ENCODE measurements around the gene GPR157. TPM values are rescaled to one million over a fixed set of nuclear protein-coding genes. Genes with fewer than 3 reads are reported as not detected.

GPR157 gene
- total RNA-seq, 2 donors from 2014 or later, result 5.9 to 7.5 TPM

- no peak overlapping the region for H3K27ac Mint-ChIP-seq
- peaks cover 8% of the 10 kb centered on the region for H3K4me1 Mint-ChIP-seq (ENCODE audit: low read depth)
- DNase-seq (no peak), ATAC-seq (replicated peaks in 1 of 2) (no peak)
- no peaks in the 10 kb centered on the region for H3K36me3 Mint-ChIP-seq (ENCODE audit: insufficient read depth in 2 of 2)
- H3K27me3 Mint-ChIP-seq (ENCODE audit: low read depth), result peaks cover 17% of the 10 kb centered on the region
- H3K4me3 Mint-ChIP-seq, result no peak overlapping the region
- no peaks in the 10 kb centered on the region for H3K9me3 Mint-ChIP-seq
These were observed 43.5 kb downstream of the GPR157 start for GRCh38 chr1:9085306-9085940.

GRCh38 chr1:9084906-9085305 is 44.0 kb downstream of the GPR157 start:
- Mint-ChIP-seq H3K36me3 (ENCODE audit: insufficient read depth in 2 of 2) (no peaks in the 10 kb centered on the region), H3K27me3 (ENCODE audit: low read depth) (peaks cover 22% of the 10 kb centered on the region), H3K4me3 (no peak overlapping the region), H3K4me1 (ENCODE audit: low read depth) (peaks cover 8% of the 10 kb centered on the region), H3K9me3 (no peaks in the 10 kb centered on the region), H3K27ac (no peak overlapping the region)
- DNase-seq (no peak), ATAC-seq (replicated peaks in 1 of 2) (no peak)

DNA sequence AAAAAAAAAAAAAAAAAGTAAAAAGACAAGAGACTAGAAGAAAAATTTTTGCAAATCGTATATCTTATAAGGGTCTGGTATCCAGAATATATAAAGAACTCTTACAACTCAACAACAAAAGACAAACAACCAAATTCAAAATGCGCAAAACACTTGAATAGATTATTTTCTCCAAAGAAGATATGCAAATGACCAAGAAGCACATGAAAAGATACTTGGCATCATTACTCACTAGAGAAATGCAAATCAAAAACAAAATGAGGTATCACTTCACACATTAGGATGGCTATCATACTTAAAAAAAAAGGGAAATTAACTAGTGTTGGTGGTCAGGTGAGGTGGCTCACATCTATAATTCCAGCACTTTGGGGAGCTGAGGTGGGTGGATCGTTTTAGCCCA is 47.4 kb downstream of the GPR157 start:
- no peak for DNase-seq
- Mint-ChIP-seq H3K4me3 (no peak overlapping the region), H3K9me3 (no peaks in the 10 kb centered on the region), H3K27me3 (ENCODE audit: low read depth) (peaks cover 27% of the 10 kb centered on the region), H3K27ac (no peak overlapping the region), H3K36me3 (ENCODE audit: insufficient read depth in 2 of 2) (no peaks in the 10 kb centered on the region), H3K4me1 (ENCODE audit: low read depth) (peaks cover 24% of the 10 kb centered on the region)
- no peak for ATAC-seq (replicated peaks in 1 of 2)

GRCh38 chr1:9080705-9081291 is 48.1 kb downstream of the GPR157 start:
- Mint-ChIP-seq H3K27me3 (ENCODE audit: low read depth) (peaks cover 34% of the 10 kb centered on the region), H3K9me3 (no peaks in the 10 kb centered on the region)

GRCh38 chr1:9079988-9080704 is 48.8 kb downstream of the GPR157 start:
- no peak overlapping the region for H3K27ac Mint-ChIP-seq
- H3K36me3 Mint-ChIP-seq (ENCODE audit: insufficient read depth in 2 of 2), result no peaks in the 10 kb centered on the region
- no peaks in the 10 kb centered on the region for H3K9me3 Mint-ChIP-seq
- DNase-seq (no peak), ATAC-seq (replicated peaks in 1 of 2) (no peak)
- no peak overlapping the region for H3K4me3 Mint-ChIP-seq
- peaks cover 29% of the 10 kb centered on the region for H3K4me1 Mint-ChIP-seq (ENCODE audit: low read depth)
- H3K27me3 Mint-ChIP-seq (ENCODE audit: low read depth), result peaks cover 34% of the 10 kb centered on the region

More at GRCh38 chr1:9080705-9081291, 48.1 kb downstream of the GPR157 start:
- Mint-ChIP-seq H3K27ac (no peak overlapping the region), H3K4me1 (ENCODE audit: low read depth) (peaks cover 24% of the 10 kb centered on the region), H3K36me3 (ENCODE audit: insufficient read depth in 2 of 2) (no peaks in the 10 kb centered on the region), H3K4me3 (no peak overlapping the region)
- ATAC-seq (replicated peaks in 1 of 2) (no peak), DNase-seq (no peak)

- DNase-seq, result no peak
- H3K27me3 Mint-ChIP-seq (ENCODE audit: low read depth), result peaks cover 34% of the 10 kb centered on the region
- H3K9me3 Mint-ChIP-seq, result no peaks in the 10 kb centered on the region
- peaks cover 38% of the 10 kb centered on the region for H3K4me1 Mint-ChIP-seq (ENCODE audit: low read depth)
- H3K4me3 Mint-ChIP-seq, result no peak overlapping the region
- H3K36me3 Mint-ChIP-seq (ENCODE audit: insufficient read depth in 2 of 2), result no peaks in the 10 kb centered on the region
- ATAC-seq (replicated peaks in 1 of 2), result no peak
- H3K27ac Mint-ChIP-seq, result no peak overlapping the region
These were observed 50.0 kb downstream of the GPR157 start for GRCh38 chr1:9078752-9079500.

- no peaks in the 10 kb centered on the region for H3K36me3 Mint-ChIP-seq (ENCODE audit: insufficient read depth in 2 of 2)
- no peak overlapping the region for H3K4me3 Mint-ChIP-seq
- H3K27ac Mint-ChIP-seq, result no peak overlapping the region
- peak in 1 of 2 donors; percentile 29 for DNase-seq
- H3K4me1 Mint-ChIP-seq (ENCODE audit: low read depth), result peaks cover 38% of the 10 kb centered on the region
- peaks cover 34% of the 10 kb centered on the region for H3K27me3 Mint-ChIP-seq (ENCODE audit: low read depth)
- ATAC-seq (replicated peaks in 1 of 2), result peak in 1 of 2 donors; percentile 48
- H3K9me3 Mint-ChIP-seq, result no peaks in the 10 kb centered on the region
These were observed 50.7 kb downstream of the GPR157 start for GRCh38 chr1:9078015-9078751.

DNA sequence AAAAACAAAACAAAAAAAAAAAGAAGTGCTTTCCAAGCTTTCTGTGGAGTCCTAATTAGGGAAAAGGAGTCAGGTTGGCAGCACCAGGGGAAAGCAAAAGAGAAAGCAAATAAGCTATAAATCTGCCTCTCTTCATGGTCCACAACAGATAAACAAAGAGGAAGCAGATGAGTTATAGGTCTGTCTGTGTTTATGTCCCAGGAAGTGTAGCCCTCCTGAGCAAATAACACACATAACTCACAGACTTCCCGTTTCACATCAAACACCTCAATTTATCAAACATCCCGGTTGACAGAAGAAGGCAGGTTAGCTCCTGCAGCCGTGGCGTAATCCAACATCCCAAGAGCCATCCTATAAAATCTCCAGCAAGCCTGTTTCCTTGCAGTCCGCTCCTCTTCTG is 53.9 kb downstream of the GPR157 start:
- Mint-ChIP-seq H3K27me3 (ENCODE audit: low read depth) (peaks cover 28% of the 10 kb centered on the region), H3K4me1 (ENCODE audit: low read depth) (peaks cover 30% of the 10 kb centered on the region), H3K4me3 (peak overlapping the region; percentile 55 to 64), H3K27ac (peak overlapping the region; percentile 60), H3K36me3 (ENCODE audit: insufficient read depth in 2 of 2) (no peaks in the 10 kb centered on the region), H3K9me3 (no peaks in the 10 kb centered on the region)
- DNase-seq, result no peak
- no peak for ATAC-seq (replicated peaks in 1 of 2)

DNA sequence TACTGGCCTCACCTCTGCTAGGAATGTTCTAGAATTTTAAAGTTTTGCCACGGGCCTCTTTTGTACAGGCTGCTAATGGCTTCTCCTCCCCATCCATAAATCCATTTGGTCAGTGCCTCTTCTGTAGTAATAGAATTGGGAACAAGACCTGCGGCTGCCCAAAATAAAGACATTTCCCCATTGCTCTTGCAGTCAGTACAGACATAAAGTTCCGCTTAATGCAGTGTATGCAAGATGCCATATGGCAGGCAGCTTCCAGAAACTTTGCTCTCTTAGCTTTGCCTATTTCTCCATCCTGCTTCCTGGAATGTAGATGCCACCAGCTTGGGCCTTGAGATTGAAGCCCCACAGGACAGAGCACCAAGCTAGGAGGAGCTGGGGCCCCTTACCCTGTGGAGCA is 55.8 kb downstream of the GPR157 start:
- Mint-ChIP-seq H3K27ac (no peak overlapping the region), H3K4me3 (no peak overlapping the region), H3K4me1 (ENCODE audit: low read depth) (peaks cover 29% of the 10 kb centered on the region), H3K9me3 (no peaks in the 10 kb centered on the region), H3K27me3 (ENCODE audit: low read depth) (peaks cover 21% of the 10 kb centered on the region), H3K36me3 (ENCODE audit: insufficient read depth in 2 of 2) (no peaks in the 10 kb centered on the region)
- ATAC-seq (replicated peaks in 1 of 2) (no peak), DNase-seq (no peak)

DNA sequence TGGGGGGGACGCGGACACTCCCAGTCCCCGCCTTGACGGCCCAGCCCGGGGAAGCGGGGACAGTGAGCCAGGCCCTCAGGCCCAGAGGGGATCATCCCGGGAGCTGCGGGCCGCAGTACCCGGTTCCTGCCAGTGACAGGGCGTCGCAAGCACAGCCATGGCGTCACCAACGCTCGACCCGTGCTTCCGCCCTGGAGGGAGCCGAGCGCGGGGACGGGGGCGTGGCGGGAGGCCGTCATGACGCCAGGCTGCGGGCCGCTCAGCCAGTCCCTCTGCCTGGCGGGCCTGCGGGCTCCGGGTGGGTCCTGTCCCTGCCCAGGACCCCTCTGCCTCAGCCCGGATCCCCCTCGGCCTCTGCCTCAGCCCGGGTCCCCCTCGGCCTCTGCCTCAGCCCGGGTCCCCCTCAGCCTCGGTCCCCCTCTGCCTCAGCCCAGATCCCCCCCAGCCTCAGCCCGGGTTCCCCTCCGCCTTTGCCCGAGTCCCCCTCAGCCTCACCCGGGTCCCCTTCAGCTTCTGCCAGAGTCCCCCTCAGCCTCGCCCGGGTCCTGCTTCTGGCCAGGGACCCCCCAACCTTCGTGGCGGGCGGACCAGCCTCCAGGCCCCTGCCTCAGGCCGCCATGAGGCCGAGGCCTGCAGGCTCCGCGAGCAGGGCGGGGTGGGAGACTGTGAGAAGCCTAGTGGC is 57.2 kb downstream of the GPR157 start:
- no peak for DNase-seq
- H3K27ac Mint-ChIP-seq, result no peak overlapping the region

GRCh38 chr1:9070486-9070885 is 58.4 kb downstream of the GPR157 start:
- Mint-ChIP-seq H3K27me3 (ENCODE audit: low read depth) (peaks cover 11% of the 10 kb centered on the region), H3K4me1 (ENCODE audit: low read depth) (peaks cover 30% of the 10 kb centered on the region), H3K4me3 (no peak overlapping the region), H3K27ac (no peak overlapping the region), H3K36me3 (ENCODE audit: insufficient read depth in 2 of 2) (no peaks in the 10 kb centered on the region), H3K9me3 (no peaks in the 10 kb centered on the region)
- DNase-seq (no peak), ATAC-seq (replicated peaks in 1 of 2) (no peak)

More for the DNA sequence above, 57.2 kb downstream of the GPR157 start:
- Mint-ChIP-seq H3K27me3 (ENCODE audit: low read depth) (peaks cover 19% of the 10 kb centered on the region), H3K36me3 (ENCODE audit: insufficient read depth in 2 of 2) (no peaks in the 10 kb centered on the region), H3K4me3 (no peak overlapping the region), H3K4me1 (ENCODE audit: low read depth) (peaks cover 32% of the 10 kb centered on the region), H3K9me3 (no peaks in the 10 kb centered on the region)
- no peak for ATAC-seq (replicated peaks in 1 of 2)

Measured in activated T-cell treated with anti-CD3 and anti-CD28 coated beads, Interleukin-2, amount 50 U/mL, for 72 hours (primary cell).